ENCODE data around the gene RETNLB.

RETNLB gene

DNA sequence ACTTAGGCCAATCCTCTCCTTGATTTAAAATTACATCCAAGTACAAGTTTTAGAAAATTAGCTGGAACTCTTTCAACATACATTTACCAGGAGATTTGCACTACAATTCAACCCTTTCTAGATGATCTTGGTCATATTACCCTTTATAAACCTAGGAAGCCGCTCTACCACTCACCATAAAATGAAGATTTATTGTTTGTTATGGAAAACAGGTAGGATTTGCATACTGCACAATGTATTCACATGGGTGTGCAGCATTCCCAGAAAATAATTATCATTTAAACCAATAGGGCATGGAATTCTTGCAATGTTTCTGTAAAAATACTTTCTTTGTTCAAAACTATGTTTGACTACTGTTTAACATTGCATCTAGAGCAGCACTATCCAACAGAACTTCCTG, 18.4 kb upstream of the RETNLB start:
- TF ChIP-seq, protein P1, sequence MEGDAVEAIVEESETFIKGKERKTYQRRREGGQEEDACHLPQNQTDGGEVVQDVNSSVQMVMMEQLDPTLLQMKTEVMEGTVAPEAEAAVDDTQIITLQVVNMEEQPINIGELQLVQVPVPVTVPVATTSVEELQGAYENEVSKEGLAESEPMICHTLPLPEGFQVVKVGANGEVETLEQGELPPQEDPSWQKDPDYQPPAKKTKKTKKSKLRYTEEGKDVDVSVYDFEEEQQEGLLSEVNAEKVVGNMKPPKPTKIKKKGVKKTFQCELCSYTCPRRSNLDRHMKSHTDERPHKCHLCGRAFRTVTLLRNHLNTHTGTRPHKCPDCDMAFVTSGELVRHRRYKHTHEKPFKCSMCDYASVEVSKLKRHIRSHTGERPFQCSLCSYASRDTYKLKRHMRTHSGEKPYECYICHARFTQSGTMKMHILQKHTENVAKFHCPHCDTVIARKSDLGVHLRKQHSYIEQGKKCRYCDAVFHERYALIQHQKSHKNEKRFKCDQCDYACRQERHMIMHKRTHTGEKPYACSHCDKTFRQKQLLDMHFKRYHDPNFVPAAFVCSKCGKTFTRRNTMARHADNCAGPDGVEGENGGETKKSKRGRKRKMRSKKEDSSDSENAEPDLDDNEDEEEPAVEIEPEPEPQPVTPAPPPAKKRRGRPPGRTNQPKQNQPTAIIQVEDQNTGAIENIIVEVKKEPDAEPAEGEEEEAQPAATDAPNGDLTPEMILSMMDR (IDR thresholded peaks at IDR 0.05; ENCODE audit: low read depth, low read length, missing control alignments): no peak
- no peak overlapping the region for H3K4me3 ChIP-seq (replicated peaks; ENCODE audit: low read depth, low read length)
- no peak for DNase-seq (ENCODE audit: extremely low read depth, low read depth)

DNA sequence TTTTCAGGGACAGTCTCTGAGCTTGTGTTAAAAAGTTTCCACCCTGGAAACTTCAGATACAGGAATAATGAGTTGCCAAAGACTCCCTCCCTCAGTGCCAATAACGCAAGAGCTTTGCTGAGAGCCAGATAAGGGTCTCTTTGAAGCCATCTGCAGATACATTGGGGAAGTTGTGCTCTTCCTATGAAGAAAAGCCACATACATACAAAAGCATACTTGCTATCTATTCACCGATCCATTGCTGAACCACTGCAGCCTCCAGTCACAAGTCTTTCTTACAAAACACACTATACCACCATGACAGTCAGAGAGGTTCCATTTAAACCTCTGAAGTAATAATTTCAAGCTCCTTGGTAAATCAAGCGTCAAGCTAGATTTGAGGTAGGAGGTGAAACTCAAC, 10.0 kb upstream of the RETNLB start:
- H3K4me3 ChIP-seq (replicated peaks; ENCODE audit: low read depth, low read length): no peak overlapping the region
- TF ChIP-seq, protein P1 (IDR thresholded peaks at IDR 0.05; ENCODE audit: low read depth, low read length, missing control alignments): no peak
- no peak for DNase-seq (ENCODE audit: extremely low read depth, low read depth)

DNA sequence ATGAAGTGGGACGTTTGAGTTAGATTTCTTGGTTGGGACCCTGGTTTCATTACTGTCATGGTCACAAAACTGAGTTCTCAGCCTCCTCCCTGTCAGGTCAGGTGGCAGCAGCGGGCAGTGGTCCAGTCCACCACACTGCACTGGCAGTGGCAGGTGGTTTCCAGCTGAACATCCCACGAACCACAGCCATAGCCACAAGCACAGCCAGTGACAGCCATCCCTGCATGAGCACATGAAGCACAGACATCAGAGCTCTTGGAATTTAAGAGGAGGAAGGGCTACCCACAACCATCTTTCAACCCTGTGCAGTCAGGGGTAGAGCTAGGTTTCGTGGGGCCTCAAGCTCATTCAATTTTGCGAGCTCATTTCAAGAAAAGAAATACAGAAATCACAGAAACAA, 1.5 kb downstream of the RETNLB start:
- TF ChIP-seq, protein P1 (IDR thresholded peaks at IDR 0.05; ENCODE audit: low read depth, low read length, missing control alignments): no peak
- no peak for DNase-seq (ENCODE audit: extremely low read depth, low read depth)
- no peak overlapping the region for H3K4me3 ChIP-seq (replicated peaks; ENCODE audit: low read depth, low read length)

DNA sequence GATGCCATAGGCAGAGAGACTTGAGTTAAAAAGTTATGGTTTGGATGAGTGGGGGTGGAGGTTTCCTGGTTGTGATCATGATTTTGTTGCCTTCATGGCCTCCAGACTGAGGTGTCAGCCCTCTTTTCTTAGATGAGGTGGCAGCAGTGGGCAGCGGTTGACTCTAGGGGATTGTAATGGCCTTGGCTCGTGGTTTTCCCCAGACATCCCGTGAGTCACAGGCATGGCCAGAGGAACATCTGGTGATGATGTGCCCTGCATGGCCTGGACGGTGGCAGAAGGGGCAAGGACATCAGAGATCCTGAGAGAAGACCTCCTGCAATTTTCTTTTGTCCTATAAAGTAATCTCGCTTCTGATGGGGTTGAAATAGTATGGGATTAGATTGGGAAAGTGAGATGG, 12.4 kb downstream of the RETNLB start:
- H3K4me3 ChIP-seq (replicated peaks; ENCODE audit: low read depth, low read length): no peak overlapping the region
- TF ChIP-seq, protein P1 (IDR thresholded peaks at IDR 0.05; ENCODE audit: low read depth, low read length, missing control alignments): no peak

DNA sequence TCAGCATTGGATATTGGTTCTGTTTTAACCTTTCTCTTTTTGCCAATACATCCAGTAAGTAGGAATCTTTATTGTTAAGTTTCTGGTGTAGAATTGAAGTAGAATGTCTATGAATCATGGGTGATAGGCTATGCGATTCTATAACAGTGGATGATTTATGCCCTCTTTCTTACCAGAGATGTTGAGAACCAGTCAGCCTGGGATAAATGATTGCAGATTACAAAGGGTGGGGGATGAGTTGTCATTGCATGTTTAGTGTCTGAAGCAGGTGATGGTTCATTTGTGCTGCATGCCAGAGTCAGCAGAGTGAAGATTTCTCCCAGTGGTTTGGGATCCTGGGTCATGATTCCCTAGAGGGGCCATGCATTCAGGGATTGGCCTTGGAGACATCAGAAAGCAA, 14.3 kb downstream of the RETNLB start:
- DNase-seq (ENCODE audit: extremely low read depth, low read depth): no peak
- H3K4me3 ChIP-seq (replicated peaks; ENCODE audit: low read depth, low read length): no peak overlapping the region
- TF ChIP-seq, protein P1 (IDR thresholded peaks at IDR 0.05; ENCODE audit: low read depth, low read length, missing control alignments): no peak

More for the DNA sequence above, 12.4 kb downstream of the RETNLB start:
- no peak for DNase-seq (ENCODE audit: extremely low read depth, low read depth)

DNA sequence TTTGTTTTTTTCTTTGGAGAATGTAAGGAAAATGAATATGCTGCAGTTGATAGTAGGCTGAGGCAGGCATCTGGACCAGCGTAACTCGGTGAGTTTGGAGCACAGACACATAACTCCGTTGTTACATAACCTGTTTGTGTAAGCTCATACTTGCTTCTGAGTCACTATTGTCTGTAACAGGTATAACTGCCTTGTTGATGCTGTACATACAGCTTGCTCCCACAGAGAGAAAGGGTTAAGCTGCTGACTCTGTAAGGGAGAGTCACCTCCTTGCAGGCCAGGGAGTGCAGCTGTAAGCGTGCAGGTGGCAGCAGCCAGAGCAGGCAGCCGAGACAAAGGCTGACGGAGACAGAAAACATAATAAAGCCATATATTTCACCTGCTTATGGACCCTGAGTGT, 20.4 kb downstream of the RETNLB start:
- TF ChIP-seq, protein P1 (IDR thresholded peaks at IDR 0.05; ENCODE audit: low read depth, low read length, missing control alignments): no peak
- H3K4me3 ChIP-seq (replicated peaks; ENCODE audit: low read depth, low read length): no peak overlapping the region
- DNase-seq (ENCODE audit: extremely low read depth, low read depth): no peak

DNA sequence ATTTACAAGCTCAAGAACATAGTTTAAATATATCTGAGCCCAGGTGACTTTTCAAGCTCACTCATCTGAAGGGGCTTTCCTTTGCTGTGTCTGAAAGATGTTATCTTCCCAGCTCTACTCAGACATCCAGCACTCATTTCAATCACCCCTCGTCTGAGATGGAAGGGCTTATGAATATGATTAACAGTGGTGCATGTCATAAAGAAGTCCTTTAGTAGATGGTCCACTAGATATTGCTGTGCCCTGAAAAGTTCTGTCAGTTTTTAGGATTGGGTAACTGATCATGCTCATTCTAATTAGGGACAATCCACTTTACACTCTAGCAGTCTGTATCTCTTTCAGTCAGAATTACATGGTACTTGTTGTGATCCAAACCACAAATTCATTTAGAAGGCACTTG, 28.3 kb downstream of the RETNLB start:
- no peak overlapping the region for H3K4me3 ChIP-seq (replicated peaks; ENCODE audit: low read depth, low read length)
- DNase-seq (ENCODE audit: extremely low read depth, low read depth): no peak
- TF ChIP-seq, protein P1 (IDR thresholded peaks at IDR 0.05; ENCODE audit: low read depth, low read length, missing control alignments): no peak

Data from HFF-Myc (cell line).